Choroid plexus epithelial cell (primary cell): ENCODE measurements around the gene MAPKBP1.

Source experiments
- DNase-seq: peaks from one replicate; pipeline ENCODE4 v3.0.0-alpha.2; 2010; ENCODE audit warnings: low read depth
- H3K4me3 ChIP-seq: 2 replicates; pipeline ENCODE4 v1.5.1; 2011; ENCODE audit warnings: low read depth, mild to moderate bottlenecking, control low read depth, low read length, moderate library complexity
- CTCF ChIP-seq: conservative IDR thresholded peaks from 2 replicates; pipeline ENCODE4 v1.5.1; 2011; ENCODE audit warnings: low read depth, mild to moderate bottlenecking, control low read depth, inconsistent platforms, low read length, moderate library complexity

Gene MAPKBP1

GRCh38 chr15:41842229-41842628 is 67.9 kb downstream of the MAPKBP1 start:
- no peak for DNase-seq
- no peak for TF ChIP-seq CTCF
- H3K4me3 ChIP-seq, result no peak overlapping the region

- no peak for DNase-seq
- no peak overlapping the region for H3K4me3 ChIP-seq
- no peak for TF ChIP-seq CTCF
Measured at GRCh38 chr15:41843571-41843970, 69.3 kb downstream of the MAPKBP1 start.

GRCh38 chr15:41844814-41845213 is 70.5 kb downstream of the MAPKBP1 start:
- no peak overlapping the region for H3K4me3 ChIP-seq
- no peak for TF ChIP-seq CTCF
- no peak for DNase-seq

GRCh38 chr15:41847206-41847605 is 72.9 kb downstream of the MAPKBP1 start:
- DNase-seq, result no peak
- no peak overlapping the region for H3K4me3 ChIP-seq
- no peak for TF ChIP-seq CTCF

GRCh38 chr15:41847981-41848380 is 73.7 kb downstream of the MAPKBP1 start:
- no peak overlapping the region for H3K4me3 ChIP-seq
- TF ChIP-seq CTCF, result no peak
- no peak for DNase-seq

- no peak for TF ChIP-seq CTCF
- no peak for DNase-seq
Measured at GRCh38 chr15:41848631-41849030, 74.3 kb downstream of the MAPKBP1 start.

GRCh38 chr15:41849204-41849603 is 74.9 kb downstream of the MAPKBP1 start:
- no peak for TF ChIP-seq CTCF
- no peak overlapping the region for H3K4me3 ChIP-seq
- DNase-seq, result no peak

More at GRCh38 chr15:41848631-41849030, 74.3 kb downstream of the MAPKBP1 start:
- no peak overlapping the region for H3K4me3 ChIP-seq
